ENCODE measurements around the gene CACNA1G.

CACNA1G gene

GRCh38 chr17:50635982-50636803 lies 75.7 kb downstream of the CACNA1G start:
- no peaks in the 10 kb centered on the region for H3K9me3 ChIP-seq
- no peak overlapping the region for H3K9ac ChIP-seq
- H3K36me3 ChIP-seq, result no peaks in the 10 kb centered on the region
- H4K20me1 ChIP-seq, result peaks cover 29% of the 10 kb centered on the region
- H3K4me2 ChIP-seq, result no peak overlapping the region
- H3K27me3 ChIP-seq, result peaks cover 67% of the 10 kb centered on the region
- H3K27ac ChIP-seq, result no peak overlapping the region
- H3K4me3 ChIP-seq, result no peak overlapping the region
- H3K4me1 ChIP-seq, result peaks cover 44% of the 10 kb centered on the region
- no peak for TF ChIP-seq Cebpa-rat (IDR thresholded peaks at IDR 0.05)

GRCh38 chr17:50636804-50637195 lies 76.3 kb downstream of the CACNA1G start:
- peaks cover 29% of the 10 kb centered on the region for H4K20me1 ChIP-seq
- no peak overlapping the region for H3K4me3 ChIP-seq
- H3K9ac ChIP-seq, result no peak overlapping the region
- no peak for TF ChIP-seq Cebpa-rat (IDR thresholded peaks at IDR 0.05)
- H3K4me2 ChIP-seq, result peak overlapping the region; percentile 75; the same call in 1 of the 2 replicates
- no peak overlapping the region for H3K27ac ChIP-seq
- peaks cover 61% of the 10 kb centered on the region for H3K27me3 ChIP-seq
- no peaks in the 10 kb centered on the region for H3K9me3 ChIP-seq
- peaks cover 47% of the 10 kb centered on the region for H3K4me1 ChIP-seq
- no peaks in the 10 kb centered on the region for H3K36me3 ChIP-seq

GRCh38 chr17:50637829-50638605 lies 77.5 kb downstream of the CACNA1G start:
- Histone ChIP-seq H3K9me3 (no peaks in the 10 kb centered on the region), H3K4me2 (peak overlapping the region; percentile 75), H3K4me3 (no peak overlapping the region), H3K27me3 (peaks cover 49% of the 10 kb centered on the region), H3K4me1 (peaks cover 47% of the 10 kb centered on the region), H3K9ac (no peak overlapping the region), H3K27ac (no peak overlapping the region), H3K36me3 (no peaks in the 10 kb centered on the region), H4K20me1 (peaks cover 29% of the 10 kb centered on the region)
- TF ChIP-seq Cebpa-rat (IDR thresholded peaks at IDR 0.05), result no peak

- H4K20me1 ChIP-seq, result peaks cover 28% of the 10 kb centered on the region
- no peak overlapping the region for H3K27ac ChIP-seq
- peaks cover 43% of the 10 kb centered on the region for H3K27me3 ChIP-seq
- H3K4me2 ChIP-seq, result peak overlapping the region; percentile 75; the same call in 1 of the 2 replicates
- TF ChIP-seq Cebpa-rat (IDR thresholded peaks at IDR 0.05), result no peak
- no peaks in the 10 kb centered on the region for H3K36me3 ChIP-seq
- H3K9ac ChIP-seq, result no peak overlapping the region
- no peaks in the 10 kb centered on the region for H3K9me3 ChIP-seq
- peaks cover 47% of the 10 kb centered on the region for H3K4me1 ChIP-seq
- no peak overlapping the region for H3K4me3 ChIP-seq
These were observed 78.1 kb downstream of the CACNA1G start for GRCh38 chr17:50638606-50638965.

GRCh38 chr17:50638966-50639713 lies 78.6 kb downstream of the CACNA1G start:
- no peak overlapping the region for H3K9ac ChIP-seq
- H3K4me1 ChIP-seq, result peaks cover 47% of the 10 kb centered on the region
- no peak for TF ChIP-seq Cebpa-rat (IDR thresholded peaks at IDR 0.05)
- H3K9me3 ChIP-seq, result no peaks in the 10 kb centered on the region
- H3K27ac ChIP-seq, result no peak overlapping the region
- H3K4me2 ChIP-seq, result peak overlapping the region; percentile 75
- no peaks in the 10 kb centered on the region for H3K36me3 ChIP-seq
- H4K20me1 ChIP-seq, result peaks cover 22% of the 10 kb centered on the region
- no peak overlapping the region for H3K4me3 ChIP-seq
- peaks cover 38% of the 10 kb centered on the region for H3K27me3 ChIP-seq

GRCh38 chr17:50640686-50641351 lies 80.3 kb downstream of the CACNA1G start:
- Histone ChIP-seq H4K20me1 (peaks cover 6% of the 10 kb centered on the region; the same call in 1 of the 2 replicates), H3K36me3 (no peaks in the 10 kb centered on the region), H3K9me3 (no peaks in the 10 kb centered on the region), H3K27me3 (peaks cover 21% of the 10 kb centered on the region), H3K4me3 (no peak overlapping the region), H3K9ac (no peak overlapping the region), H3K4me1 (peaks cover 47% of the 10 kb centered on the region), H3K4me2 (peak overlapping the region; percentile 75; the same call in 1 of the 2 replicates), H3K27ac (no peak overlapping the region)
- TF ChIP-seq Cebpa-rat (IDR thresholded peaks at IDR 0.05), result no peak

GRCh38 chr17:50641357-50641756 lies 80.8 kb downstream of the CACNA1G start:
- no peak overlapping the region for H3K27ac ChIP-seq
- peaks cover 47% of the 10 kb centered on the region for H3K4me1 ChIP-seq
- peaks cover 16% of the 10 kb centered on the region for H3K27me3 ChIP-seq
- H3K9me3 ChIP-seq, result no peaks in the 10 kb centered on the region
- no peak for TF ChIP-seq Cebpa-rat (IDR thresholded peaks at IDR 0.05)
- H3K4me3 ChIP-seq, result no peak overlapping the region
- peak overlapping the region; percentile 75; the same call in 1 of the 2 replicates for H3K4me2 ChIP-seq
- H4K20me1 ChIP-seq, result peaks cover under 1% of the 10 kb centered on the region; the same call in 1 of the 2 replicates
- no peaks in the 10 kb centered on the region for H3K36me3 ChIP-seq
- H3K9ac ChIP-seq, result no peak overlapping the region

GRCh38 chr17:50642071-50642721 lies 81.7 kb downstream of the CACNA1G start:
- H3K9ac ChIP-seq, result no peak overlapping the region

More at GRCh38 chr17:50642071-50642721, 81.7 kb downstream of the CACNA1G start:
- H3K9me3 ChIP-seq, result no peaks in the 10 kb centered on the region
- no peaks in the 10 kb centered on the region for H3K36me3 ChIP-seq
- H3K27ac ChIP-seq, result no peak overlapping the region
- no peak for TF ChIP-seq Cebpa-rat (IDR thresholded peaks at IDR 0.05)
- H3K4me3 ChIP-seq, result no peak overlapping the region
- H3K27me3 ChIP-seq, result peaks cover 7% of the 10 kb centered on the region
- H4K20me1 ChIP-seq, result no peaks in the 10 kb centered on the region; the same call in 1 of the 2 replicates
- H3K4me1 ChIP-seq, result peaks cover 43% of the 10 kb centered on the region
- no peak overlapping the region for H3K4me2 ChIP-seq

Data from BLaER1 (cell line).